Right renal cortex interstitium (tissue), 3 donors: ENCODE measurements around the gene RPS14. TPM values are rescaled to one million over a fixed set of nuclear protein-coding genes. Genes with fewer than 3 reads are reported as not detected.
"Not testable (repeated sequence)": the region's sequence is repeated elsewhere in the genome, so short reads cannot be mapped to it uniquely, and the experiment has no call there.

ENCODE experiments used
- DNase-seq, 3 donors: peaks; one replicate each; pipeline ENCODE4 v3.0.0-alpha.2; 2013; ENCODE audit warnings: low read depth in 3 of 3, low spot score in 2 of 3
- polyA plus RNA-seq, 3 donors: library from polyadenylated mRNA; unstranded; fragments of 120-200 nt; gene quantifications; one replicate each; pipeline ENCODE4 v1.2.1, GENCODE V29; 2013; ENCODE audit not compliant: insufficient read length in 3 of 3

RPS14 gene
- polyA plus RNA-seq, 3 donors = 2,305 to 2,430 (median 2,384) TPM

GRCh38 chr5:150481972-150482406 is 32.5 kb upstream of the RPS14 start:
- DNase-seq = no peak

GRCh38 chr5:150481708-150481965 is 32.1 kb upstream of the RPS14 start:
- no peak for DNase-seq

GRCh38 chr5:150479416-150479815 is 29.9 kb upstream of the RPS14 start:
- DNase-seq = no peak

- not testable (repeated sequence) for DNase-seq
These were observed 27.0 kb upstream of the RPS14 start for GRCh38 chr5:150476568-150476967.

- DNase-seq = no peak
These were observed 24.3 kb upstream of the RPS14 start for GRCh38 chr5:150473673-150474358.

- DNase-seq = no peak
These were observed 20.4 kb upstream of the RPS14 start for GRCh38 chr5:150469718-150470469.

GRCh38 chr5:150468206-150468605 is 18.7 kb upstream of the RPS14 start:
- no peak for DNase-seq

- no peak for DNase-seq
These were observed 16.4 kb upstream of the RPS14 start for GRCh38 chr5:150465927-150466326.

GRCh38 chr5:150464554-150465012 is 15.0 kb upstream of the RPS14 start:
- DNase-seq = no peak

- no peak for DNase-seq
These were observed 11.7 kb upstream of the RPS14 start for GRCh38 chr5:150461231-150461630.

- DNase-seq = no peak
These were observed 11.2 kb upstream of the RPS14 start for GRCh38 chr5:150460781-150461180.

- DNase-seq = peak in 1 of 3 donors; percentile 40
These were observed 9.4 kb upstream of the RPS14 start for GRCh38 chr5:150458802-150459557.

GRCh38 chr5:150457562-150458240 is 8.2 kb upstream of the RPS14 start:
- DNase-seq = no peak

GRCh38 chr5:150457121-150457520 is 7.6 kb upstream of the RPS14 start:
- no peak for DNase-seq

- no peak for DNase-seq
These were observed 5.1 kb upstream of the RPS14 start for GRCh38 chr5:150454492-150455229.

- DNase-seq = not testable (repeated sequence)
These were observed 4.5 kb upstream of the RPS14 start for GRCh38 chr5:150454027-150454426.

GRCh38 chr5:150452914-150453313 is 3.4 kb upstream of the RPS14 start:
- no peak for DNase-seq

- DNase-seq = no peak
These were observed 2.1 kb upstream of the RPS14 start for GRCh38 chr5:150451594-150451993.

- peak in 1 of 3 donors; percentile 48 for DNase-seq
These were observed 505 bp downstream of the RPS14 start for GRCh38 chr5:150448952-150449516.

GRCh38 chr5:150448334-150448733 is 1.2 kb downstream of the RPS14 start:
- DNase-seq = no peak
